Measurements from ENCODE around the gene TNNI2. TPM values are rescaled to one million over a fixed set of nuclear protein-coding genes. Genes with fewer than 3 reads are reported as not detected.

Gene TNNI2
- total RNA-seq, 1 experiment from 2014 or later, result 0.46 TPM

- Histone ChIP-seq H3K27ac (ENCODE audit: low read length) (no peak overlapping the region), H3K4me3 (ENCODE audit: low read depth in 2 of 2, low read length in 2 of 2) (no peak overlapping the region), H3K27me3 (ENCODE audit: control insufficient read depth, insufficient read depth, low read length) (no peaks in the 10 kb centered on the region), H3K36me3 (ENCODE audit: control insufficient read depth, insufficient read depth, low read length) (no peaks in the 10 kb centered on the region), H3K9me3 (ENCODE audit: control insufficient read depth, insufficient read depth, low read depth, low read length) (no peaks in the 10 kb centered on the region), H3K4me1 (ENCODE audit: control insufficient read depth, insufficient read depth, low read length) (peaks cover 42% of the 10 kb centered on the region)
- intact Hi-C loops (cut with micrococcal nuclease; ENCODE audit: unreplicated experiment), result loop anchor here (1.0 kb wide), 1 partner anchor 32 kb away; no protein-coding TSS in a partner anchor
- TF ChIP-seq CTCF (IDR thresholded peaks at IDR 0.05), result peak; percentile 99
- TF ChIP-seq TCF7L2 (IDR thresholded peaks at IDR 0.05; ENCODE audit: low read depth, low read length), result no peak
- in situ Hi-C loops (cut with HindIII; ENCODE audit: low pct_unique_long_range_greater_than_20kb, low sequenced_read_pairs), result no loop called here
- CTCF ChIA-PET, result interaction anchor here (0.7 to 1.6 kb wide), 6 partner anchors 16 to 315 kb away, joined by 3 to 12 read pairs (median 5); partner anchors contain the start of gene H19
- POLR2A ChIA-PET, result no interaction called here
- peak; percentile 72 for ATAC-seq
- no peak for DNase-seq (ENCODE audit: low read depth, low spot score)
- BruUV-seq (replicated peaks), result no TSS peak
Measured at GRCh38 chr11:1837171-1838076, 1.4 kb upstream of the TNNI2 start.

- H3K4me3 ChIP-seq (ENCODE audit: low read depth in 2 of 2, low read length in 2 of 2), result no peak overlapping the region
- no peak overlapping the region for H3K27ac ChIP-seq (ENCODE audit: low read length)
- peaks cover 35% of the 10 kb centered on the region for H3K4me1 ChIP-seq (ENCODE audit: control insufficient read depth, insufficient read depth, low read length)
- peak; percentile 2; the same call in 1 of the 2 replicates for ATAC-seq
- no peak for DNase-seq (ENCODE audit: low read depth, low spot score)
- in situ Hi-C loops (cut with HindIII; ENCODE audit: low pct_unique_long_range_greater_than_20kb, low sequenced_read_pairs), result no loop called here
- BruUV-seq (replicated peaks), result no TSS peak
- CTCF ChIA-PET, result interaction anchor here (0.9 to 1.5 kb wide), 2 partner anchors 161 to 163 kb away, joined by 3 to 5 read pairs; no protein-coding TSS in a partner anchor
- POLR2A ChIA-PET, result no interaction called here
- intact Hi-C loops (cut with micrococcal nuclease; ENCODE audit: unreplicated experiment), result no loop called here
- no peaks in the 10 kb centered on the region for H3K36me3 ChIP-seq (ENCODE audit: control insufficient read depth, insufficient read depth, low read length)
- H3K27me3 ChIP-seq (ENCODE audit: control insufficient read depth, insufficient read depth, low read length), result no peaks in the 10 kb centered on the region
- TF ChIP-seq TCF7L2 (IDR thresholded peaks at IDR 0.05; ENCODE audit: low read depth, low read length) (no peak), SIN3A (IDR thresholded peaks at IDR 0.05; ENCODE audit: borderline replicate concordance, insufficient read depth, low read depth, low read length) (no peak), CTCF (IDR thresholded peaks at IDR 0.05) (peak; percentile 77; the same call in 1 of the 2 replicates), POLR2AphosphoS5 (IDR thresholded peaks at IDR 0.05; ENCODE audit: low read depth, low read length) (no peak), REST (IDR thresholded peaks at IDR 0.05; ENCODE audit: insufficient read depth in 1 of 2, low read depth in 2 of 2, low read length in 1 of 2) (no peak)
- no peaks in the 10 kb centered on the region for H3K9me3 ChIP-seq (ENCODE audit: control insufficient read depth, insufficient read depth, low read depth, low read length)
Measured at GRCh38 chr11:1838077-1838425, 730 bp upstream of the TNNI2 start.
